GM12873 (cell line): Measurements from ENCODE around the gene DCC.

Experiments
- TF ChIP-seq, protein P1 (sequence below): IDR thresholded peaks from 2 replicates; pipeline ENCODE4 v1.5.1; 2012; ENCODE audit warnings: low read depth, mild to moderate bottlenecking, moderate library complexity, low read length, control low read depth; ENCODE audit not compliant: insufficient read depth; ENCODE audit errors: missing control alignments

DCC gene

DNA sequence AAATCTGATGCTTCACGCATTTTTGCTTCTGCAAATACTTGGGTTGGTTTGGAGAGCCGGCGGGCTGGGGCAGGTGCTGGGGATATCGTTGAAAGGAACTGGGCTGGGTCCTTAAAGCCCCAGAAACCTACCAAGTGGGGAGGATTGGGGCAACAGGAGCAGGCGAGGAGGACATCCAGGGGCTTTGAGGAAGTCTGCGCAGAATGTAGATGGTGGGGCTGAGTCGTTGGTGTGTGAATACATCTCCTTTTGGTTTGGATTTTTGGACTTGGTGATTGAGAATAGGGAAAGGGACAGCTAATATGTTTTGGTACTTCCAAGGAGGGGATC lies 1.1 kb downstream of the DCC start:
- TF ChIP-seq, protein P1, sequence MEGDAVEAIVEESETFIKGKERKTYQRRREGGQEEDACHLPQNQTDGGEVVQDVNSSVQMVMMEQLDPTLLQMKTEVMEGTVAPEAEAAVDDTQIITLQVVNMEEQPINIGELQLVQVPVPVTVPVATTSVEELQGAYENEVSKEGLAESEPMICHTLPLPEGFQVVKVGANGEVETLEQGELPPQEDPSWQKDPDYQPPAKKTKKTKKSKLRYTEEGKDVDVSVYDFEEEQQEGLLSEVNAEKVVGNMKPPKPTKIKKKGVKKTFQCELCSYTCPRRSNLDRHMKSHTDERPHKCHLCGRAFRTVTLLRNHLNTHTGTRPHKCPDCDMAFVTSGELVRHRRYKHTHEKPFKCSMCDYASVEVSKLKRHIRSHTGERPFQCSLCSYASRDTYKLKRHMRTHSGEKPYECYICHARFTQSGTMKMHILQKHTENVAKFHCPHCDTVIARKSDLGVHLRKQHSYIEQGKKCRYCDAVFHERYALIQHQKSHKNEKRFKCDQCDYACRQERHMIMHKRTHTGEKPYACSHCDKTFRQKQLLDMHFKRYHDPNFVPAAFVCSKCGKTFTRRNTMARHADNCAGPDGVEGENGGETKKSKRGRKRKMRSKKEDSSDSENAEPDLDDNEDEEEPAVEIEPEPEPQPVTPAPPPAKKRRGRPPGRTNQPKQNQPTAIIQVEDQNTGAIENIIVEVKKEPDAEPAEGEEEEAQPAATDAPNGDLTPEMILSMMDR: no peak

DNA sequence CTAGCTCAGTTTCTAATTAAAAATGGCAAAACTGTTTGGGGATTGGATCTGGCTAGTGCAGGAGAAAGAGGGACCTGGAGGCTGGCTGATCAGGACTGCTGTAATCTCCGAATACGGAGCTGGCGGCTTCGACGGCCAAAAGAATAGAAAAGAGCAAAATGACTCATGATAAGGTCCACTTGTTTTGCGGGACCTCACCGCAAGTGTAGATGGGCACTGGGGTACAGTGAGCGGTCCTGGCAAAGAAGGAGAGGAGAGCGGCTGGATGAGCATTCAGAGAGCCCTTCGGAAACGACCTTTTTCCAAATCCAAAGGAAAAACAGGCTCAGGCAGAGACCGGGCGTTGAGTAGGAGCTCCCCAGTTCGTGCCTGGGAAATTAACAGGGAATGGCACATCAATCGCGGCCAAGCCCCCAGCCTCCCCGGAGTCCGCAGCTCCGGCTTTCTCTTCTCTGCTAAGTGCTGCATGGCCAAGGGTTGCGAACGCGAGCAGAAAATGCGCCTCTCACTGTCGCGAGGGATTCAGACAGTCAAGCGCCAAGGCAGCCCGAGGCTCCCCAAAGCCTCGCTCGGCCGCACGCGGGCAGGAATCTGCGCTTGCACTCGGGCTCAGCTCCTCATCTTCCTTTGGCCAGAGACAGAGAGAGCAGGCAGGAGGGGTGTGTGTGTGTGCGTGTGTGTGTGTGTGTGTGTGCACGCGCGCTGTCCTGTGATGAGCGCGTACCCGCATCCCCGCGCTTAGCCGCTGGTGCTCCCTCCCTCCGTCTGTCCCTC lies 1.8 kb downstream of the DCC start:
- TF ChIP-seq, protein P1: no peak

DNA sequence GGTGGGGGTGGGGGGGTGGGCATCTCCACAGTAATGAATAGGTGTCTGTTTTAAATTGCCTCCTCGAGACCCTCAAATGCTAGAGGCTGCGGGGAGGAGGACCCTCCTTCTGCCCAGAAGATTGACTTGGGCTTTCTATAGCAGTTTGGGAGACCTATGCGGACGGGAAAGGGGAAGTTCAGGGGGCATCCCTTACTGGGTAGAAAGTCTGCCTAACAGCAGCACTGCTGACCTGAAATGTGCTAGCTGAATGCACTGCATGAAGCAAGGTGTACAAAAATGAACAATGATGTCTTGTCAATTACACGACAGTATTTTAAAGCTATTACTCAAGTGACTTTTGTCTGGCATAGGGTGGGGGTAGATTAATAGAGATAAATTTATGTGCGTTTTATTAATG lies 2.5 kb downstream of the DCC start:
- TF ChIP-seq, protein P1: no peak

DNA sequence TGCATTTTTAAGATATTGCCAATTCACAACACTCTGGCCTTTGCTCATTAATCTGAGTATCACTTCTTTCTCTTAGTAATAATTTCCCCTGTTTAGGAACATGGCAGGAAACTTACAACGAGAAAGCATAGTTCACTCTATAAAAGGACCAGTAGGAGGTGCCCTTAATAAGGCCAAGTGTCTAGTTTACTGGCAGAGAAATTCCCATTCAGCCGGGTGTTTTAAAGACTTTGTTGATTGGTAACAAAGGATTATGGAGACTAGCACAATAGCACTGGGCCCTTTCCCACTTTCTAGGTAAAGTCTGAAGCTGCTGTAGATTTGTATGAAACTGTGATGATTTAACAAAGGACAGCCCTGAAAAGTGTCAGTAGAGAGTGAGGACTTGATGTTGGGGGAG lies 3.1 kb downstream of the DCC start:
- TF ChIP-seq, protein P1: peak; percentile 31

DNA sequence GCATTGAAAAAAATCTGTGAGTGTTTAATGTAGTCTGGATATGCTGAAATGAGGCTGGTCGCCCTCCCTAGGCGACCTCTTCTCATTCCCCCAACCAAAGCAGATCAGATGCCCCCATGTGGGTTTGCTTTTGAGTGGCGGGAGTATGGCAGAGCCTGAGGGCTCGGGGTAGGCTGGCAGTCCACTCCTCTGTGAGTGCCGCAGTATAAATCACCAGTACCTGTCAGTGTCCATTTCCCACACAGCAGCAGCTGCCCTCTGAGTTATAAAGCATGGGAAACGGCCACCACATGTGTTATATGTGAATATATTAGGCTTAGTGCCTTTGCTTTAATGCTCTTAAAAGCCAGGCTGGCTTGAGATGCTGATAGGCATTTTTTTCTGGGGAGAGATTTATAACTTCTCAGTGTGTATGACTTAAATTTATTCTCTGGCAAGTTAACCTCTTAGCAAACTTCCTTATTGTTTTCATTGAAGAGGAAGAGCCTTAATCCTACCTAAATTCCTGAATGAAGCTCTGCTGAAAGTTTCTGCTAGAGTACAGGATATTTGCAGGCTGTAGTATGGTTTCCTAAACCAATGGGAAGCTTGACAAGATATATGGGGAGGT lies 3.8 kb downstream of the DCC start:
- TF ChIP-seq, protein P1: no peak

DNA sequence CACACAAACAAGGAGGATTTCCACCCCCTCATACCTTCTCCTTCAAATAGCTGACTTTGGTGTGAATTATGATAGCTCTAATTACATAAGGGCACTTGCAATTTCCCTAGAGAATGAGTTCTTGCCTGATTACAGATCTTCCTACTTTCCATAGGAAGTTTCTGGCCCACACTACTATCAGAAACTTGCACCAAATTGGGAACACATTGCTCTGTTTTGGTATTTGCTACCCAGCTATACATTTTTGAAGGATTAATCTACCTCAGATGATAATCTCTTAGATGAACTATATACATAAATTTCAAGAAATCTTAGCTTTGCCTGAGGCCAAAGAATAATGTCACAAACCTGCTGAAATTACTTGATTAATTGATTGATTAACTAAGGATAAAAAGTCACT lies 4.9 kb downstream of the DCC start:
- TF ChIP-seq, protein P1: no peak

DNA sequence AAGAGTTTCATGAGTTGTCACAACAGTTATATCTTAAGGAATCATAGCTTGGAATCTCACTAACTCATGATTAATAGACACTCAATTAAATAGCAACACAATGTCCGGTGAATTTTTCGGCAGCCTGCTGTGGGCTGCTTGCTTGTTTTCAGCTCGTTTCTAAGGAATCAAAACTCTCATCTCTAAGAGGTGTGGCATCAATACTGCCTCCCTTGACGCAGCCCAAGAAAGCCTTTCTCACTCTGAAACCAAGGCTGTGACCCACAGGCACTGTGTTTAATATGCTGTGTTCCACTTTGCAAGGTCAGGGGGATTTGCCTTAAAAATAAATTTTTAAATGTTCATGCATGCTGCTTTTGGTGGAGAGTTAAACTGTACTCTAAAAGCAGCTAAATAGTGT lies 5.4 kb downstream of the DCC start:
- TF ChIP-seq, protein P1: no peak
